ENCODE results near the gene PAX6.

The PAX6 gene

DNA sequence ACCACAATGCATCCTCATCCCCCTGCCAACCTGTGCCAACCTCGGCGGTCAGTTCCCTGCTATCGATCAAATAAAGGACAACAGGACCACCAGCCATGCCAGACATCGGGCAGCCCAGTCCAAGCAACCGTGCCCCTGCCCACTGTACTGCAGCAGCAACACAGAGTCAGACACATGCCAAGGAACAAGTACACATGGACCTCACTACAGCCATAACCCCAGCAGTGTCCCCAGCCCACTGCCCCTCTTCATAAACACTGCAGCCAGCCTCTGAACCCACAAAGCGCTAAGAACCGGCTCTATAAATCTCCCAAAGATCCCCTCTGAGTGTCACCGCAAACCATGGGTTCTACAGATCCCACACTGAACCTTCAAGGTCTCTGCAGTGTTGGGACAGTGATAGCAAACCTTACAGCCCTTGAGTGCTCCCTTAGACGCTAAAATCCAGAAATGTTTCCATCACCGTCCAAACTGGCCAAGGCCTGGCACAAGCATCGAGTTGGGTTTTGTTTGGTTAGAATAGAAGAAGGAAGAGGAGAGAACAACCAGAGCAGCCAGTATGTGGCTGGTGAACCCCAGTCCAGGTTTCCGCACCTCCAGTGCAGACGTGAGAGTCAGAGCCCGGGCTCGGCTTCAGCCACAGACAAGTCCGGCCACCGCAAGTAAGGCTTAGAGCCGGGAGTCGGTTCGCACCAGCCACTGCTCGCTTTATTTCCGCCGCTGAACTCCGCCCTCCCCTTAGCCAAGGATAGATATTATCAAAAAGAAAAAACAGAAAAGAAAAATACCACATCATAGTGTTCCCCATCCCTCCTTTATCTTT is 7.9 kb downstream of the PAX6 start:
- Histone ChIP-seq H2AFZ (ENCODE audit: low read depth, low read length) (no peak overlapping the region), H3K4me1 (ENCODE audit: insufficient read depth, low read length) (peaks cover 16% of the 10 kb centered on the region), H3K9me3 (ENCODE audit: low read length) (peaks cover 46% of the 10 kb centered on the region), H3K4me3 (ENCODE audit: low read length) (no peak overlapping the region), H3K27me3 (ENCODE audit: insufficient read depth, low read length) (no peaks in the 10 kb centered on the region), H3K36me3 (ENCODE audit: insufficient read depth, low read length) (peaks cover 90% of the 10 kb centered on the region)

DNA sequence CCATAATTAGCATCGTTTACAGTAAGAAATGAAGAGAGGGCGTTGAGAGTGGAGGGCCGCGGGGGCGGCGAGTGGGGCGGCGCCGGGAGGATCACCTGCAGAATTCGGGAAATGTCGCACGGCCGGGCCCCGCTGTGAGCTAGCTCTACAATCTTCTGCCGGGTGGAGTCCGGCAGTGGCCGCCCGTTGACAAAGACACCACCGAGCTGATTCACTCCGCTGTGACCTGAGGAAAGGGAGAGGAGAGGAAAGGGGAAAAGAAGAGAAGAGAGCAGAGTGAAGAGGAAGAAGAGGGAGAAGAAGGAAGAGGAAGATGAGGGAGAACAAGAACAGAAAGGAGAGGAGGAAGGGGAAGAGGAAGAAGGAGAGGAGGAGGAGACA is 8.5 kb downstream of the PAX6 start:
- Histone ChIP-seq H3K9me3 (ENCODE audit: low read length) (peaks cover 46% of the 10 kb centered on the region), H3K4me1 (ENCODE audit: insufficient read depth, low read length) (peaks cover 10% of the 10 kb centered on the region), H2AFZ (ENCODE audit: low read depth, low read length) (no peak overlapping the region), H3K36me3 (ENCODE audit: insufficient read depth, low read length) (peaks cover 95% of the 10 kb centered on the region), H3K4me3 (ENCODE audit: low read length) (no peak overlapping the region), H3K27me3 (ENCODE audit: insufficient read depth, low read length) (no peaks in the 10 kb centered on the region)

GRCh38 chr11:31802000-31802551 is 9.0 kb downstream of the PAX6 start:
- Histone ChIP-seq H3K27me3 (ENCODE audit: insufficient read depth, low read length) (no peaks in the 10 kb centered on the region), H3K4me1 (ENCODE audit: insufficient read depth, low read length) (peaks cover 5% of the 10 kb centered on the region), H2AFZ (ENCODE audit: low read depth, low read length) (no peak overlapping the region), H3K36me3 (ENCODE audit: insufficient read depth, low read length) (peaks cover 95% of the 10 kb centered on the region), H3K4me3 (ENCODE audit: low read length) (no peak overlapping the region), H3K9me3 (ENCODE audit: low read length) (peaks cover 46% of the 10 kb centered on the region)

DNA sequence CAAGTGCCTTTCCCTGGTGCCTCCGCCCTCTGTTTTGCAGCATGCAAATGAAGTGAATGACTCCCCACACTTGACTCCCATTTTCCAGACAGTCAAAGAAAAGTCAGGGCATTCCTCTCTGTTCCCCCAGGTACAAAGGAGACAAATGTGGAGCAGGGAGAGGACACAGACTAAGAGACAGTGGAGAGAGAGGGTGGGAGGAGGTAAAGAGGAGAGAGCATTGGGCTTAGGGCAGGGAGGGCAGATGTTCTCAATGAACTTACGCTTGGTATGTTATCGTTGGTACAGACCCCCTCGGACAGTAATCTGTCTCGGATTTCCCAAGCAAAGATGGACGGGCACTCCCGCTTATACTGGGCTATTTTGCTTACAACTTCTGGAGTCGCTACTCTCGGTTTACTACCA is 9.8 kb downstream of the PAX6 start:
- Histone ChIP-seq H2AFZ (ENCODE audit: low read depth, low read length) (no peak overlapping the region), H3K27me3 (ENCODE audit: insufficient read depth, low read length) (no peaks in the 10 kb centered on the region), H3K9me3 (ENCODE audit: low read length) (peaks cover 46% of the 10 kb centered on the region), H3K4me3 (ENCODE audit: low read length) (no peak overlapping the region), H3K36me3 (ENCODE audit: insufficient read depth, low read length) (peaks cover 93% of the 10 kb centered on the region), H3K4me1 (ENCODE audit: insufficient read depth, low read length) (no peaks in the 10 kb centered on the region)

DNA sequence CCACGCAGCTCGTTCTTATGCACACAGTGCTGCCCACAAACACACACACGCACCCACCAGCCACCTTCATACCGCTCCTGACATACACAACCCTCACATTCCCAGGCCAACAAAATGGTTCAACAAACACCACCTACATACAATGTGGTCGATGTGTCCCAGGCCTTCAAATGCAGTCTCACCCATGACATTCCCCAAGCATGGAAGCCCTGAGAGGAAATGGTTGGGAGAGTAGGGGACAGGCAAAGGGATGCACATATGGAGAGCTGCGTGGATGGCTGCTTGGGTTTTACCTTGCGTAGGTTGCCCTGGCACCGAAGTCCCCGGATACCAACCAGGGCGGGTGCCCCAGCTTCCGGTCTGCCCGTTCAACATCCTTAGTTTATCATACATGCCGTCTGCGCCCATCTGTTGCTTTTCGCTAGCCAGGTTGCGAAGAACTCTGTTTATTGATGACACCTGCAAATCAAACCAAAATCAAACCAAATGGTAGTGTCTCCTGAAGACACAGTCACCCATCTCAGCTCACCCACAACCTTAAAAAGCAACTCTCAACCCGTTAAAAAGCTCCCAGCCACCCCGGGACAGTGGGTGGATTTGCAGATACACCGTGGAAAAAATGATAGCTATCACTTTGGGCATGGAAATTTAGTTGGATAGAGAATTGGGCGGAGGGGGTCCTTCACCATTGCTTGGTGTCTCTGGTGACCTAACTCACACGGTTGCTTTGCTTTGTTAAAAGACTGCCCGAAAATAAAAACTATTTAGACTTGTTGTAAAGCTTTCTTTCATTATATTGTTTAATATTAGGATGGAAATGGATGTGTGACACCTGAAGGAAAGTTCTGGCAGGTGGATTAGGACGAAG is 10.5 kb downstream of the PAX6 start:
- H2AFZ ChIP-seq (ENCODE audit: low read depth, low read length), result no peak overlapping the region
- H3K4me1 ChIP-seq (ENCODE audit: insufficient read depth, low read length), result no peaks in the 10 kb centered on the region
- H3K27me3 ChIP-seq (ENCODE audit: insufficient read depth, low read length), result no peaks in the 10 kb centered on the region
- H3K36me3 ChIP-seq (ENCODE audit: insufficient read depth, low read length), result peaks cover 93% of the 10 kb centered on the region
- H3K9me3 ChIP-seq (ENCODE audit: low read length), result peaks cover 45% of the 10 kb centered on the region
- H3K4me3 ChIP-seq (ENCODE audit: low read length), result no peak overlapping the region

GRCh38 chr11:31799435-31800397 is 11.4 kb downstream of the PAX6 start:
- peaks cover 38% of the 10 kb centered on the region for H3K9me3 ChIP-seq (ENCODE audit: low read length)
- H2AFZ ChIP-seq (ENCODE audit: low read depth, low read length), result no peak overlapping the region
- peaks cover 89% of the 10 kb centered on the region for H3K36me3 ChIP-seq (ENCODE audit: insufficient read depth, low read length)
- no peak overlapping the region for H3K4me3 ChIP-seq (ENCODE audit: low read length)
- H3K27me3 ChIP-seq (ENCODE audit: insufficient read depth, low read length), result no peaks in the 10 kb centered on the region
- H3K4me1 ChIP-seq (ENCODE audit: insufficient read depth, low read length), result no peaks in the 10 kb centered on the region

GRCh38 chr11:31798554-31799434 is 12.3 kb downstream of the PAX6 start:
- Histone ChIP-seq H3K4me3 (ENCODE audit: low read length) (no peak overlapping the region), H3K9me3 (ENCODE audit: low read length) (peaks cover 36% of the 10 kb centered on the region), H3K4me1 (ENCODE audit: insufficient read depth, low read length) (no peaks in the 10 kb centered on the region), H2AFZ (ENCODE audit: low read depth, low read length) (no peak overlapping the region), H3K27me3 (ENCODE audit: insufficient read depth, low read length) (no peaks in the 10 kb centered on the region), H3K36me3 (ENCODE audit: insufficient read depth, low read length) (peaks cover 90% of the 10 kb centered on the region)

GRCh38 chr11:31798057-31798553 is 13.0 kb downstream of the PAX6 start:
- Histone ChIP-seq H3K27me3 (ENCODE audit: insufficient read depth, low read length) (no peaks in the 10 kb centered on the region), H3K36me3 (ENCODE audit: insufficient read depth, low read length) (peaks cover 90% of the 10 kb centered on the region), H3K4me3 (ENCODE audit: low read length) (no peak overlapping the region)

GRCh38 chr11:31797190-31798056 is 13.7 kb downstream of the PAX6 start:
- Histone ChIP-seq H2AFZ (ENCODE audit: low read depth, low read length) (no peak overlapping the region), H3K9me3 (ENCODE audit: low read length) (peaks cover 27% of the 10 kb centered on the region), H3K36me3 (ENCODE audit: insufficient read depth, low read length) (peaks cover 92% of the 10 kb centered on the region), H3K27me3 (ENCODE audit: insufficient read depth, low read length) (no peaks in the 10 kb centered on the region), H3K4me3 (ENCODE audit: low read length) (no peak overlapping the region), H3K4me1 (ENCODE audit: insufficient read depth, low read length) (no peaks in the 10 kb centered on the region)

More at GRCh38 chr11:31798057-31798553, 13.0 kb downstream of the PAX6 start:
- peaks cover 31% of the 10 kb centered on the region for H3K9me3 ChIP-seq (ENCODE audit: low read length)
- H2AFZ ChIP-seq (ENCODE audit: low read depth, low read length), result no peak overlapping the region
- H3K4me1 ChIP-seq (ENCODE audit: insufficient read depth, low read length), result no peaks in the 10 kb centered on the region

DNA sequence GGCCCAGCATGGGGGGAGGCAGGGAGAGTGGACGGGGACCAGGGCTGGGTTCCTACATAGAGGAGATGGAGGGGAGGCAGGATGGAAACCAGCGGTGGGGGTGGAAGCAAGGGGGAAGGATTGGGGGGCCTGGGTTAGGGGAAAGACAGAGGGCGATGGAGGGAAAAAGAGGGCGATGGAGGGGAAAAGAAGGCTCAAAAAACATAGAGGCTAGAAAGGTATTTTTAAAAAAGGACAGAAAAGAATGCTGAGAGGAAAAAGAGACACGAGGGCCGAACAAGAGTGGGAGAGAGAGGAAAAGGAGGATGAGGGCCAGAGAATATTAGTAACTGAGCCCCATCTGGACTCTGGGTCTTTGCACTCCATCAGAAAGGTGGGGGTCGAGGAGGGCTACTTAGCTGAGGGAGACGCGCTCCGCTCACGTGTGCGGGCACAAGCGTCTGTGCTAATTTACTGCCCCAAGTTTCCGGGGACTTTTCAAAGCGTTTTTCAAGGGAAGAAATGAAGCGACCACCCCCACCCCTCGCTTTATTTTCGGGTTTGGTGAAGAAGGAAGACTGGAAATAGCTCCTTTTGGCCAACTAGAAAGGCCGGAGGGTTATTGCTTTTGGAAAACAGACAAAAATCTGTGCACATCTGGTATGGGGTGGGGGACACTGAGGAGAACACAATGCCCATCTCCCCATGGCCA is 14.5 kb downstream of the PAX6 start:
- Histone ChIP-seq H3K36me3 (ENCODE audit: insufficient read depth, low read length) (peaks cover 92% of the 10 kb centered on the region), H3K27me3 (ENCODE audit: insufficient read depth, low read length) (no peaks in the 10 kb centered on the region), H3K4me1 (ENCODE audit: insufficient read depth, low read length) (no peaks in the 10 kb centered on the region), H3K4me3 (ENCODE audit: low read length) (no peak overlapping the region), H2AFZ (ENCODE audit: low read depth, low read length) (no peak overlapping the region), H3K9me3 (ENCODE audit: low read length) (peaks cover 27% of the 10 kb centered on the region)

All from neuron (in vitro differentiated cells).